ENCODE results near the gene PRKN.

Gene PRKN

GRCh38 chr6:161405418-161405817 is 1322.1 kb downstream of the PRKN start:
- Histone ChIP-seq H3K4me3 (ENCODE audit: insufficient read depth, low read depth, low read length) (no peak overlapping the region), H3K27ac (ENCODE audit: insufficient read depth, low read depth, low read length, poor library complexity, severe bottlenecking) (no peak overlapping the region), H3K36me3 (ENCODE audit: control insufficient read depth, insufficient read depth, low read length) (no peaks in the 10 kb centered on the region), H3K4me1 (ENCODE audit: control insufficient read depth, insufficient read depth, low read length) (peaks cover 17% of the 10 kb centered on the region), H3K27me3 (ENCODE audit: control insufficient read depth, insufficient read depth, low read length, poor library complexity, severe bottlenecking) (no peaks in the 10 kb centered on the region), H3K9me3 (ENCODE audit: control insufficient read depth, low read length) (no peaks in the 10 kb centered on the region)
- WGBS, 2 experiments: 96% methylated on average over 4 of the region's 4 CpGs

DNA sequence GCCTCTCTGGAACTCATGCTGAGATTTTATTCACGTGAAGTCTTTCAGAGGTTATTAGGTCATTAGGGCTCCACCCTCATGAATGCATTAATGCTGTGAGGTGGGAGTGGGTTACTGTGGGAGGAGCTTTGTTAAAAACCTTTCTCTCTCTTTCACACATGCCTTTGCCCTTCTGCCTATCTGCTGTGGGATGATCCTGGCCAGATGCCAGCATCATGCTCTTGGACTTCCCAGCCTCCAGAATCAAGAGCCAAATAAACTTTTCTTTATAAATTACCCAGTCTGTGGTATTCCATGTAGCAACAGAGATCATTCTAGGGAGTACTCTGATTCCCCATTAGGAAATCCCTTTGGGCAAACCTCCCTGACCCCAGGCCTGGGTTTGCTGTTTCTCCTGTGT is 1323.8 kb downstream of the PRKN start:
- H3K27me3 ChIP-seq (ENCODE audit: control insufficient read depth, insufficient read depth, low read length, poor library complexity, severe bottlenecking): no peaks in the 10 kb centered on the region
- H3K4me3 ChIP-seq (ENCODE audit: insufficient read depth, low read depth, low read length): no peak overlapping the region
- WGBS, 2 experiments: 31 to 56% methylated on average over 1 of the region's 1 CpG
- no peak overlapping the region for H3K27ac ChIP-seq (ENCODE audit: insufficient read depth, low read depth, low read length, poor library complexity, severe bottlenecking)
- peaks cover 12% of the 10 kb centered on the region for H3K4me1 ChIP-seq (ENCODE audit: control insufficient read depth, insufficient read depth, low read length)
- no peaks in the 10 kb centered on the region for H3K9me3 ChIP-seq (ENCODE audit: control insufficient read depth, low read length)
- H3K36me3 ChIP-seq (ENCODE audit: control insufficient read depth, insufficient read depth, low read length): no peaks in the 10 kb centered on the region

GRCh38 chr6:161401587-161402309 is 1325.8 kb downstream of the PRKN start:
- no peaks in the 10 kb centered on the region for H3K9me3 ChIP-seq (ENCODE audit: control insufficient read depth, low read length)
- H3K4me3 ChIP-seq (ENCODE audit: insufficient read depth, low read depth, low read length): no peak overlapping the region
- 90 to 91% methylated on average over 8 of the region's 8 CpGs for WGBS, 2 experiments
- H3K27ac ChIP-seq (ENCODE audit: insufficient read depth, low read depth, low read length, poor library complexity, severe bottlenecking): no peak overlapping the region
- H3K36me3 ChIP-seq (ENCODE audit: control insufficient read depth, insufficient read depth, low read length): no peaks in the 10 kb centered on the region
- H3K27me3 ChIP-seq (ENCODE audit: control insufficient read depth, insufficient read depth, low read length, poor library complexity, severe bottlenecking): no peaks in the 10 kb centered on the region
- no peaks in the 10 kb centered on the region for H3K4me1 ChIP-seq (ENCODE audit: control insufficient read depth, insufficient read depth, low read length)

GRCh38 chr6:161400671-161401070 is 1326.9 kb downstream of the PRKN start:
- Histone ChIP-seq H3K27me3 (ENCODE audit: control insufficient read depth, insufficient read depth, low read length, poor library complexity, severe bottlenecking) (no peaks in the 10 kb centered on the region), H3K9me3 (ENCODE audit: control insufficient read depth, low read length) (no peaks in the 10 kb centered on the region), H3K27ac (ENCODE audit: insufficient read depth, low read depth, low read length, poor library complexity, severe bottlenecking) (no peak overlapping the region), H3K36me3 (ENCODE audit: control insufficient read depth, insufficient read depth, low read length) (no peaks in the 10 kb centered on the region), H3K4me3 (ENCODE audit: insufficient read depth, low read depth, low read length) (no peak overlapping the region), H3K4me1 (ENCODE audit: control insufficient read depth, insufficient read depth, low read length) (no peaks in the 10 kb centered on the region)
- 90 to 92% methylated on average over 5 of the region's 5 CpGs for WGBS, 2 experiments

DNA sequence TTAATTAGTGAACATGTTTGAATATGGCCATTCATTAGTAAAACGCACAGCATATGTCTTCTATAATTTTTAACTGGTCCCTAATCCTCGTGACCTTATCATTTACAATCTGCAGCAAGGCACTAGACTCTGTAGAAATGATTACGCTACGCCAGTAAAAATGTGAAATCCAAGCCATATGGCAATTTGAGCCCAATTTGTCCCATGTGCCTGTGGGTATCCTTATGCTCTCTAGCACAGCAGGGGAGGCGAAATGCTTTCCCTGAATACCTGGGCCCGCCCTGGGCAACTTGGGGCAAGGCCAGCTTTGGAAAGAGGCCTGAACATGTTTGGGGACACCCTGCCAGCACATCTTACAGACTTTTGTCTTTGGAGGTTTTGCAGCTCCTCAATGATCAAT is 1331.0 kb downstream of the PRKN start:
- Histone ChIP-seq H3K27me3 (ENCODE audit: control insufficient read depth, insufficient read depth, low read length, poor library complexity, severe bottlenecking) (no peaks in the 10 kb centered on the region), H3K4me1 (ENCODE audit: control insufficient read depth, insufficient read depth, low read length) (no peaks in the 10 kb centered on the region), H3K27ac (ENCODE audit: insufficient read depth, low read depth, low read length, poor library complexity, severe bottlenecking) (no peak overlapping the region), H3K36me3 (ENCODE audit: control insufficient read depth, insufficient read depth, low read length) (no peaks in the 10 kb centered on the region), H3K9me3 (ENCODE audit: control insufficient read depth, low read length) (no peaks in the 10 kb centered on the region), H3K4me3 (ENCODE audit: insufficient read depth, low read depth, low read length) (no peak overlapping the region)
- 96% methylated on average over 6 of the region's 6 CpGs for WGBS, 2 experiments

DNA sequence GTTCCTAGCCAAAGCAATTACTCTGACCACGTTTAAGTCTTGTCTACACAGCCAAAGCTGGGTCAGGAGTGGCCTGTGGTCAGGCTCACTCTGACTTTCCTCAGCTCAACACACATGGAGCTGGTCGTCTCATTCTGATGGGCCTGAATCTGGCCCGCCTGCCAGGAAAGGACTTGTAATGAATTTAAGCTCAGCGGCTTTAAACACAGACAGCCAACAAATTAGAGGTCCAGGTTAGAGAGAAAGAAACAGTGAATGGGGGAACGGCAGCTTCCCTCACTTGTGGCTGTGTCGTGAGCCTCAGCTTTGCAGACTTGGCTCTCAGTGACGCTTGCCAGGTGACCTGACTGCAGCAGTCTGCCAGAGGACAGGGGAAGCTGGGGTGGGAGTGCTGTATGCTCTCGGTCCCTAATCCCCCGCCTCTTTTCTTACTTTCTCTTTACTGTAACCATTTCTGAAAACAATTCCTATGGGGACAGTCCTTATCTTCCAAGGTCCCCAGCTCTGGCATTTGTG is 1331.8 kb downstream of the PRKN start:
- Histone ChIP-seq H3K36me3 (ENCODE audit: control insufficient read depth, insufficient read depth, low read length) (no peaks in the 10 kb centered on the region), H3K27me3 (ENCODE audit: control insufficient read depth, insufficient read depth, low read length, poor library complexity, severe bottlenecking) (no peaks in the 10 kb centered on the region), H3K4me3 (ENCODE audit: insufficient read depth, low read depth, low read length) (no peak overlapping the region), H3K27ac (ENCODE audit: insufficient read depth, low read depth, low read length, poor library complexity, severe bottlenecking) (no peak overlapping the region), H3K4me1 (ENCODE audit: control insufficient read depth, insufficient read depth, low read length) (no peaks in the 10 kb centered on the region), H3K9me3 (ENCODE audit: control insufficient read depth, low read length) (no peaks in the 10 kb centered on the region)
- WGBS, 2 experiments: 85 to 87% methylated on average over 9 of the region's 9 CpGs

GRCh38 chr6:161394437-161394836 is 1333.1 kb downstream of the PRKN start:
- no peak overlapping the region for H3K27ac ChIP-seq (ENCODE audit: insufficient read depth, low read depth, low read length, poor library complexity, severe bottlenecking)
- 94% methylated on average over 5 of the region's 5 CpGs for WGBS, 2 experiments
- no peak overlapping the region for H3K4me3 ChIP-seq (ENCODE audit: insufficient read depth, low read depth, low read length)
- H3K4me1 ChIP-seq (ENCODE audit: control insufficient read depth, insufficient read depth, low read length): no peaks in the 10 kb centered on the region
- no peaks in the 10 kb centered on the region for H3K27me3 ChIP-seq (ENCODE audit: control insufficient read depth, insufficient read depth, low read length, poor library complexity, severe bottlenecking)
- H3K9me3 ChIP-seq (ENCODE audit: control insufficient read depth, low read length): no peaks in the 10 kb centered on the region
- no peaks in the 10 kb centered on the region for H3K36me3 ChIP-seq (ENCODE audit: control insufficient read depth, insufficient read depth, low read length)

DNA sequence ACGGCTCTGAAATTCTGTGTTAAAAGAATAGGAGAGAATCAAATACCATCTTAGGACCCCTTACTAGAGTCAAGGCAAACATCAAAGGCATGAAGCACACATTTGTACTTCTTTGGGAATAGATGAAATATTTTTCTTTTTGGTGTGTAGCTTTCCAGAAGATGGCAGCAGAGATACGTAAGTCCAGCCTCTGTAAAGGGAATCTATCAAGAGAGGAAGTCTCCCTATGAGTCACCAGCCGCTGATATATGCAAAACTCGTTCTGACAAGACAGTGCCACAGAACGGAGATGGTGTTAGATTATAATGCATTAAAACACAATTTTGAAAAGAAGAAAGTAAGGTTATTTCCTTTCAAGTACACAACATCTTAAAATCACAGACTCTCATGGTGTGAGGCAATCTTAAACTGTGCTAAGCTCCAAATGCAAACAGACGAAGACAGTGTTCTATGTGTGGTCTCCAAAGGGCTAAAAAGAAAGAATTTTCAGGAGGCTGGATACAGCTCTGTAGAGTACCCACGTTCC is 1333.7 kb downstream of the PRKN start:
- Histone ChIP-seq H3K4me3 (ENCODE audit: insufficient read depth, low read depth, low read length) (no peak overlapping the region), H3K4me1 (ENCODE audit: control insufficient read depth, insufficient read depth, low read length) (no peaks in the 10 kb centered on the region), H3K36me3 (ENCODE audit: control insufficient read depth, insufficient read depth, low read length) (no peaks in the 10 kb centered on the region), H3K27ac (ENCODE audit: insufficient read depth, low read depth, low read length, poor library complexity, severe bottlenecking) (no peak overlapping the region), H3K9me3 (ENCODE audit: control insufficient read depth, low read length) (no peaks in the 10 kb centered on the region), H3K27me3 (ENCODE audit: control insufficient read depth, insufficient read depth, low read length, poor library complexity, severe bottlenecking) (no peaks in the 10 kb centered on the region)
- 27 to 32% methylated on average over 4 to 6 of the region's 7 CpGs for WGBS, 2 experiments

GRCh38 chr6:161393292-161393691 is 1334.3 kb downstream of the PRKN start:
- WGBS, 2 experiments: 80 to 91% methylated on average over 2 to 3 of the region's 3 CpGs
- Histone ChIP-seq H3K27me3 (ENCODE audit: control insufficient read depth, insufficient read depth, low read length, poor library complexity, severe bottlenecking) (no peaks in the 10 kb centered on the region), H3K27ac (ENCODE audit: insufficient read depth, low read depth, low read length, poor library complexity, severe bottlenecking) (no peak overlapping the region), H3K9me3 (ENCODE audit: control insufficient read depth, low read length) (no peaks in the 10 kb centered on the region), H3K4me3 (ENCODE audit: insufficient read depth, low read depth, low read length) (no peak overlapping the region), H3K4me1 (ENCODE audit: control insufficient read depth, insufficient read depth, low read length) (no peaks in the 10 kb centered on the region), H3K36me3 (ENCODE audit: control insufficient read depth, insufficient read depth, low read length) (no peaks in the 10 kb centered on the region)

- Histone ChIP-seq H3K36me3 (ENCODE audit: control insufficient read depth, insufficient read depth, low read length) (no peaks in the 10 kb centered on the region), H3K27me3 (ENCODE audit: control insufficient read depth, insufficient read depth, low read length, poor library complexity, severe bottlenecking) (no peaks in the 10 kb centered on the region), H3K9me3 (ENCODE audit: control insufficient read depth, low read length) (no peaks in the 10 kb centered on the region), H3K27ac (ENCODE audit: insufficient read depth, low read depth, low read length, poor library complexity, severe bottlenecking) (no peak overlapping the region), H3K4me1 (ENCODE audit: control insufficient read depth, insufficient read depth, low read length) (no peaks in the 10 kb centered on the region), H3K4me3 (ENCODE audit: insufficient read depth, low read depth, low read length) (no peak overlapping the region)
- 84 to 89% methylated on average over 3 of the region's 3 CpGs for WGBS, 2 experiments
Measured at GRCh38 chr6:161389756-161390155, 1337.8 kb downstream of the PRKN start.
